Body of pancreas (tissue), 4 donors: ENCODE results near the gene ORC2. TPM values are rescaled to one million over a fixed set of nuclear protein-coding genes. Genes with fewer than 3 reads are reported as not detected.

Experiments used
- ATAC-seq: fragments of 150-250 bp; one replicate; pipeline ENCODE4 v1.9.1; 2016
- DNase-seq, 4 donors: peaks; one replicate each; pipeline ENCODE4 v3.0.0-alpha.2; 2019
- H3K27ac ChIP-seq, 4 donors: fragments of 200-600 bp; sonication (generic); 1 replicate in 3 of 4; 2 replicates in 1 of 4; pipeline versions ENCODE4 v1.5.1 to v1.6.1; 2016 to 2019; ENCODE audit warnings: mild to moderate bottlenecking in 1 of 4, mixed read lengths in 1 of 4, moderate library complexity in 1 of 4
- H3K27me3 ChIP-seq, 2 donors: fragments of 200-600 bp; sonication (generic); one replicate each; pipeline ENCODE4 v1.6.0; 2016; ENCODE audit warnings: mild to moderate bottlenecking in 1 of 2
- H3K36me3 ChIP-seq, 2 donors: fragments of 200-600 bp; sonication (generic); replicated peaks in 1 of 2; 2 replicates each; pipeline ENCODE4 v1.5.1; 2016; ENCODE audit warnings: low read depth in 2 of 2; ENCODE audit not compliant: insufficient read depth in 1 of 2
- H3K4me1 ChIP-seq: fragments of 200-600 bp; sonication (generic); one replicate; pipeline ENCODE4 v1.6.0; 2016
- H3K4me3 ChIP-seq, 2 donors: fragments of 200-600 bp; sonication (generic); 1 replicate in 1 of 2; 2 replicates in 1 of 2; pipeline ENCODE4 v1.5.1; 2016 to 2019
- H3K9me3 ChIP-seq, 3 donors: fragments of 200-600 bp; sonication (generic); 1 replicate in 2 of 3; 2 replicates in 1 of 3; pipeline ENCODE4 v1.5.1; 2016
- POLR2A ChIP-seq, 3 donors: fragments of 450-650 bp; IDR thresholded peaks; one replicate each; pipeline ENCODE4 v1.6.1; 2016; ENCODE audit warnings: antibody characterized with exemption in 3 of 3, mild to moderate bottlenecking in 2 of 3
- WGBS, 2 donors: methylation state at CpG; one replicate each; pipeline ENCODE4 v1.1.5; 2017; 5-methylcytosine and 5-hydroxymethylcytosine counted together
- intact Hi-C: fragments of 100-400 bp; cut with DNase I; formaldehyde crosslinking; loops from one replicate; pipeline ENCODE4 v1.15.1; 2023
- total RNA-seq, 2 donors: library from RNA; depleted of rRNA; stranded (reverse); fragments of >200 nt; gene quantifications; one replicate each; pipeline ENCODE4 v1.1.0, GENCODE V29; 2016
- TF ChIP-seq, protein P1 (sequence below), 7 experiments: fragments of 450-650 bp in 4 of 7; fragments of 200-600 bp in 3 of 7; sonication (generic) in 3 of 7; IDR thresholded peaks; one replicate each; pipeline ENCODE4 v1.5.1; 2016 to 2019; ENCODE audit warnings: antibody characterized with exemption in 7 of 7

The ORC2 gene
- total RNA-seq, 2 donors from 2014 or later: 9.2 to 17.1 TPM

- Histone ChIP-seq H3K36me3 (peaks cover 9 to 22% of the 10 kb centered on the region in 2 donors), H3K27ac (no peak overlapping the region), H3K4me3 (no peak overlapping the region), H3K27me3 (no peaks in the 10 kb centered on the region), H3K9me3 (peaks cover 0 to 2% (median 0%) of the 10 kb centered on the region in 3 donors), H3K4me1 (no peaks in the 10 kb centered on the region)
- WGBS, 2 donors: 91 to 97% methylated on average over 4 of the region's 4 CpGs
- ATAC-seq (no peak), DNase-seq (no peak)
- intact Hi-C loops: no loop called here
- TF ChIP-seq, protein P1, sequence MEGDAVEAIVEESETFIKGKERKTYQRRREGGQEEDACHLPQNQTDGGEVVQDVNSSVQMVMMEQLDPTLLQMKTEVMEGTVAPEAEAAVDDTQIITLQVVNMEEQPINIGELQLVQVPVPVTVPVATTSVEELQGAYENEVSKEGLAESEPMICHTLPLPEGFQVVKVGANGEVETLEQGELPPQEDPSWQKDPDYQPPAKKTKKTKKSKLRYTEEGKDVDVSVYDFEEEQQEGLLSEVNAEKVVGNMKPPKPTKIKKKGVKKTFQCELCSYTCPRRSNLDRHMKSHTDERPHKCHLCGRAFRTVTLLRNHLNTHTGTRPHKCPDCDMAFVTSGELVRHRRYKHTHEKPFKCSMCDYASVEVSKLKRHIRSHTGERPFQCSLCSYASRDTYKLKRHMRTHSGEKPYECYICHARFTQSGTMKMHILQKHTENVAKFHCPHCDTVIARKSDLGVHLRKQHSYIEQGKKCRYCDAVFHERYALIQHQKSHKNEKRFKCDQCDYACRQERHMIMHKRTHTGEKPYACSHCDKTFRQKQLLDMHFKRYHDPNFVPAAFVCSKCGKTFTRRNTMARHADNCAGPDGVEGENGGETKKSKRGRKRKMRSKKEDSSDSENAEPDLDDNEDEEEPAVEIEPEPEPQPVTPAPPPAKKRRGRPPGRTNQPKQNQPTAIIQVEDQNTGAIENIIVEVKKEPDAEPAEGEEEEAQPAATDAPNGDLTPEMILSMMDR (IDR thresholded peaks at IDR 0.05): no peak
- no peak for TF ChIP-seq POLR2A (IDR thresholded peaks at IDR 0.05)
Measured at GRCh38 chr2:200945395-200945729, 18.1 kb downstream of the ORC2 start.

GRCh38 chr2:200944467-200945394 lies 18.7 kb downstream of the ORC2 start:
- 83 to 94% methylated on average over 12 of the region's 12 CpGs for WGBS, 2 donors
- intact Hi-C loops: no loop called here

DNA sequence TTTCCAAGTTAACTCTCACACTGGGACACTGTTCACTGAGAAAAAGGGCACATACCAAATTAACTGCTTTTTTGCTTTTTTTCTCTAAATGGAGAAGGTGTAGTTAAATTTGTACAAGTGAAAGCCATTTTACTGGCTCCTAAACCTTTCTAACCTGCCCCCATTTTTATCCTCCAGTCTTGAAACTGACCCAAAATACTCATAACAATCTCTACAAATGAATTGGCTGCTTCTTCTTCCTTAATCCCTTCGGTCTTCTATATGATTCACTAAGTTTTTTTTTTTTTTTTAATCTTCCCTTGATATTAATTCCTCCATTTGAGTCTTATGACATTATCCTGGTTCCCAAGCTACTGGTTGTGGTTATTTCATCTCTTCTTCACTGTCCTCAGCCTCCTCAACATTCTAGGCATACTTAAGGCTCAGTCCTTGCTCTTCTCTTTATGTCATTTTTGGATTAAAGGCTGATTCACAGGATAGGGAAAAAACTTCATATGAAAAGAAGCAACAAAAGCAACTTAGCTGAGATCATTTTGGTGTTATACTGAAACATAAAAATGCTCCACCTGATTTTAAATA lies 19.8 kb downstream of the ORC2 start:
- WGBS, 2 donors: 63 to 81% methylated on average over 1 of the region's 1 CpG
- no peak for TF ChIP-seq POLR2A (IDR thresholded peaks at IDR 0.05)
- TF ChIP-seq, protein P1 (IDR thresholded peaks at IDR 0.05): no peak
- Histone ChIP-seq H3K4me3 (no peak overlapping the region), H3K4me1 (no peaks in the 10 kb centered on the region), H3K27me3 (no peaks in the 10 kb centered on the region), H3K36me3 (peaks cover 11 to 24% of the 10 kb centered on the region in 2 donors), H3K27ac (no peak overlapping the region), H3K9me3 (peaks cover 0 to 2% (median 0%) of the 10 kb centered on the region in 3 donors)
- intact Hi-C loops: no loop called here
- DNase-seq: no peak
- no peak for ATAC-seq

More at GRCh38 chr2:200944467-200945394, 18.7 kb downstream of the ORC2 start:
- no peak overlapping the region for H3K27ac ChIP-seq
- H3K27me3 ChIP-seq: no peaks in the 10 kb centered on the region
- no peak for TF ChIP-seq POLR2A (IDR thresholded peaks at IDR 0.05)
- TF ChIP-seq, protein P1 (IDR thresholded peaks at IDR 0.05): no peak
- DNase-seq: peak in 1 of 4 donors; percentile 33
- peaks cover 11 to 27% of the 10 kb centered on the region in 2 donors for H3K36me3 ChIP-seq
- no peak overlapping the region for H3K4me3 ChIP-seq
- H3K4me1 ChIP-seq: no peaks in the 10 kb centered on the region
- no peak for ATAC-seq
- H3K9me3 ChIP-seq: peaks cover 0 to 2% (median 0%) of the 10 kb centered on the region in 3 donors

DNA sequence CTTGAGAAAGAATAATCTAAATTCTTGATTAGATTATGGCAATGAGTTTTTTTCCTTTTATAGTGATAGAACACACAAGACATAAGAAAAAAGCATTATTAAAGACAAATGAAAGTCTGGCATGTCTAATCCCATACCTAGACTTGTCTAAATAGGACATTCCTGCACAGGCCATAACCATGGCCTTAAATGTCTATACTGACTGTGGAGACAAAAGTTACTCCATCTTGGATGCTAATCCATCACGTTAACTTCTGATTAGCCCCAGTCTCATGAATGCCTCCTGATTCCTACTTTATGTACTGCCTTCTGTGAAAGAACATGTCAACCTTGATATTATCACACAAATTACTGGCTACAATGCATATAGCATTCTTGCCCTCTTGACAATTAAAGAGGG lies 23.6 kb downstream of the ORC2 start:
- Histone ChIP-seq H3K27me3 (no peaks in the 10 kb centered on the region), H3K4me3 (no peak overlapping the region), H3K4me1 (no peaks in the 10 kb centered on the region), H3K36me3 (peaks cover 6 to 30% of the 10 kb centered on the region in 2 donors), H3K9me3 (no peaks in the 10 kb centered on the region), H3K27ac (no peak overlapping the region)
- ATAC-seq (no peak), DNase-seq (no peak)
- intact Hi-C loops: no loop called here
- WGBS, 2 donors: 91 to 100% methylated on average over 1 of the region's 1 CpG
- TF ChIP-seq, protein P1 (IDR thresholded peaks at IDR 0.05): no peak
- no peak for TF ChIP-seq POLR2A (IDR thresholded peaks at IDR 0.05)
